ENCODE data around the gene TMEM106B.

DNA sequence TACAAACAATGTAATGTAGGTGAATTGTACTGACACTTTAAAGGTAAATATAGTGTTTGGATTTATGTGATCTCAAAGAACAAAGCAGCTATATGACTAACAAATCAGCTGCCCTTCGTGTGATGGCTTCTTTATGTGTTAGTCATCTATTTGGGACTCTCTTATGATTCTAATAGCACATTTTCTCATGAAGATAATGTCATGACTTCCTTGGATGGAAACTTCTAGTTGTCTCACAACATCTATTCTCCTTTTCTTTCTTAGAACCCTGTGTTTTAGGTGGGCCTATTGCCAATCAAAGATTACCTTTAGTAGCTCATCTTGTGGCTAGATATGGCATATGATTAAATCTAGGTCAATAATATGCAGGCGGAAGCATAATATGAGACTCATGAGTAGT lies 45.0 kb downstream of the TMEM106B start:
- TF ChIP-seq POLR2AphosphoS5 (IDR thresholded peaks at IDR 0.05; ENCODE audit: low read depth, low read length) (no peak), POLR2A (IDR thresholded peaks at IDR 0.05; ENCODE audit: low read depth, low read length) (no peak)

Data from GM12892 (cell line).